ENCODE results near the gene CD207.
"Not testable (repeated sequence)": the region's sequence is repeated elsewhere in the genome, so short reads cannot be mapped to it uniquely, and the experiment has no call there.

CD207 gene

DNA sequence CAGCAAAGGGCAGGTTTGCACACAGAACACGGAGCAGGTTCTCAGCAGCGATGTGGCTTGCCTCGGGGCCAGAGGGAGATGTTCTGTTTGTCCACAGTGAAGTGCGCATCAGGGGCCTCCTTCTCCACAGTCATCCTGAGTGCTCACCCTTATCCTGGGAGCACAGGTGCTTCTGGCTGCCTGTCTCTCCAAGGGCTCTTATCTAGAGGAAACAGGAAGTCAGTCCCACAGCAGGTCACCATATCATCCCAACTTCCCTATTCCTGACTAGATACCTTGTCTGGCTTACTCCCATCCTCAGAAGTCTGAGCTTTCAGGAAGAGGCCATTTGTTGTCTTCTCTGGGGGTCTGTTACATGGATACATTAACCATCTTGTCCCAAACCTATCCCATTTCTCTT, at the start of gene CD207:
TSS of gene CD207 (minus strand) at position 174 of the 400 bp plus-strand sequence. CDS start at position 134, 40 bp downstream.
- DNase-seq (ENCODE audit: low read depth in 2 of 2): no peak

DNA sequence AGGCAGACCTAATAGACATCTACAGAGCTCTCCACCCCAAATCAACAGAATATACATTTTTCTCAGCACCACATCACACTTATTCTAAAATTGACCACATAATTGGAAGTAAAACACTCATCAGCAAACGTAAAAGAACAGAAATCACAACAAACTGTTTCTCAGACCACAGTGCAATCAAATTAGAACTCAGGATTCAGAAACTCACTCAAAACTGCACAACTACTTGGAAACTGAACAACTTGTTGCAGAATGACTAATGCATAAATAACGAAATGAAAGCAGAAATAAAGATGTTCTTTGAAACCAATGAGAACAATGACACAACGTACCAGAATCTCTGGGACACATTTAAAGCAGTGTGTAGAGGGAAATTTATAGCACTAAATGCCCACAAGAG, 42.9 kb upstream of the CD207 start:
- DNase-seq (ENCODE audit: low read depth in 2 of 2): not testable (repeated sequence)

DNA sequence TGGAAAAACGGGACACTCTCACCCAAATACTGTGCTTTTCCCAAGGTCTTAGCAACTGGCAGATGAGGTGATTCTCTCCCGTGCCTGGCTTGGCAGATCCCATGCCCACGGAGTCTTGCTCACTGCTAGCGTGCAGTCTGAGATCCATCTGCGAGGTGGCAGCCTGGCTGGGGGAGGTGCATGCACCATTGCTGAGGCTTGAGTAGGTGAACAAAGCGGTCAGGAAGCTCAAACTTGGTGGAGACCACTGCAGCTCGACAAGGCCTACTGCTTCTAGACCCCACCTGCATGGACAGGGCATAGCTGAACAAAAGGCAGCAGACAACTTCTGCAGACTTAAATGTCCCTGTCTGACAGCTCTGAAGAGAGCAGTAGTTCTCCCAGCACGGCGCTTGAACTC, 40.5 kb upstream of the CD207 start:
- not testable (repeated sequence) for DNase-seq (ENCODE audit: low read depth in 2 of 2)

DNA sequence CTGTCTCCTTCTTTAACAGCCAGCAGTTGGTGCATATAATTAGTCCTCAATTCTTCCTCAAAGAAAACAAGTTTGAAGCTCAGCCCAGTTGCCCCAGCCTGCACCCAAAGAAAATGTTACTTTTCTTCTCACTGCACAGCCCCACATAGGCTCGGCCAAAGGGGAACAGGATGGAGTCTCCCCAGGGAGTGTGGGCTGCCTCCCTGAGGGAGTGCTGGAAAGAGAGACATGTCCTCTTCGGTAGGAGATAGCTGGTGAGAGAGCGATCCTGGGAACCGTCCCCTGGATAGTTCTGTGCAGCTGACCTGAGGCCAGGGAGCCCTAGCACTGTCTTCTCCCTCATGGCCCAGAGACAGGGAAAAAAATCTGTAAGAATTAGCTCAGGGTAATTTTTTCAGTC, 37.9 kb upstream of the CD207 start:
- no peak for DNase-seq (ENCODE audit: low read depth in 2 of 2)

DNA sequence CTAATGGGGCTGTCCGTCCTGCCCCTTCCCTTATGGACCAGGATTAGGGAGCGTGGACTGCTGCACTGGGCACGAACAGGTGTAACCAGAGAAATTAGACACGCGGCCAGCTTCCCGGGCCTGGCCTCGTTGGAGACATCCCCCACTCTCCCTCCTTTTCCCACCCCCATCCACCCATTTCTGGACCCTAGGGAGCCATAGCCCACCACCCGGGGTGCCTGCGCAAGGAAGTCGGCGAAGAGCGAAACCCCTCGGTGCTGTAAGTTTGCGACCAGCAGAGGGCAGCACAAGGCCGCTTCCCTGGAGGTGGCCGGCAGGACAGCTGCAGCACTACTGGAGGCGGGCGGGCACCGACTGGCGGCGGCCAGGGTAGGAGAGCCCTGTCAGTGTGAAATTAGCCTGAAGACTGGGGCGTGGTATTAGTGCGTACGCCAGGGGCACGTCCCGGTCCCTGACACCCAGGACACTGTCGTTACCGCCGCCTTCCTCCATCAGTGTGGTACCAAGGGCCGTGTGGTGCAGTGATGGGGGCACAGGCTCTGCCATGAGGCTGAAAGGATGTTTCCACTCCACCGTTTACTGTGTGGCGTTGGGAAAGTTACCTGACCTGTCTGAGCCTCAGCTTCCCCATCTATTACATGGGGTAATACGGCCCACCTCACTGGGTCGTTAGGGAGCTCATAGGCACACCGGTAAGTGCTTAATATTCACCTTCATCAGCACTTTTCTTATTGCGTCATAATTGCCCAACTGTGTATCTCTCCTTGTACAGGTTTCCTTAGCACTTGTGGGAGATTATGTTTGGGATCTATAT, 36.0 kb upstream of the CD207 start:
- peak; percentile 67 to 78 for DNase-seq (ENCODE audit: low read depth in 2 of 2)

DNA sequence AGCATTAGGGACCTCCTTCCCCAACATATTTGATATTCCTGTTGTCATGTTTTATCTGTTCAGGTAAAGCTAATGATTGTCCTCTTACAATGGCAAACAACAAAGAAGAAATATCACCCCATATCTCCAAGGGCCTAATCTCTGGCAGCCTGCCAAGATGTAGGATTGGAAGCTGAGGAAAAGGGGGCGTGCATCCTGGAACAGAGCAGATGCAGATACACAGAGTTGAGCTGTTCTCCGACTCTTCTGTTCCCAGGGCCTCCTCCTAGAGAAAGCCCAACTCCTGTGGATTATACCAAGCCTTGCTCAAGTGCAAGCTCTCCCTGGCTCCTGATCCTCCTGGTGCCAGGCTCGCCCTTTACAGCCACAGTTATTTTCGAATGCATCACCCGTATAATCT, 35.2 kb upstream of the CD207 start:
- no peak for DNase-seq (ENCODE audit: low read depth in 2 of 2)

DNA sequence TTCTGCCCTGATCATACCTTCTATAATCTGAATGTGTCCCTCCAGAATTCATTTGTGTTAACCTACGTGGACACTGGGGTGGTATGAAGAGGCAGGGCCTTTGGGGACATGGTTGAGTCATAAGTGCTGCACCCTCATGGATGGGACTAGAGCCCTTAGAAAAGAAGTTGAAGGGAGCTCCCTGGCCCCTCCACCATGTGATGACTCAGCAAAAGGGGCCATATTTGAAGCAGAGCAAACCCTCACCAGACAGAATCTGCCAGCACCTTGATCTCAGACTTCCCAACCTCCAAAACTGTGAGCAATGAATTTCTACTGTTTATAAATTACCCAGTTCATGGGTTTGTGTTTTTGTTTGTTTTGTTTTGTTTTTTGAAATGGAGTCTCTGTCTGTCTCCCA, 33.4 kb upstream of the CD207 start:
- DNase-seq (ENCODE audit: low read depth in 2 of 2): no peak

DNA sequence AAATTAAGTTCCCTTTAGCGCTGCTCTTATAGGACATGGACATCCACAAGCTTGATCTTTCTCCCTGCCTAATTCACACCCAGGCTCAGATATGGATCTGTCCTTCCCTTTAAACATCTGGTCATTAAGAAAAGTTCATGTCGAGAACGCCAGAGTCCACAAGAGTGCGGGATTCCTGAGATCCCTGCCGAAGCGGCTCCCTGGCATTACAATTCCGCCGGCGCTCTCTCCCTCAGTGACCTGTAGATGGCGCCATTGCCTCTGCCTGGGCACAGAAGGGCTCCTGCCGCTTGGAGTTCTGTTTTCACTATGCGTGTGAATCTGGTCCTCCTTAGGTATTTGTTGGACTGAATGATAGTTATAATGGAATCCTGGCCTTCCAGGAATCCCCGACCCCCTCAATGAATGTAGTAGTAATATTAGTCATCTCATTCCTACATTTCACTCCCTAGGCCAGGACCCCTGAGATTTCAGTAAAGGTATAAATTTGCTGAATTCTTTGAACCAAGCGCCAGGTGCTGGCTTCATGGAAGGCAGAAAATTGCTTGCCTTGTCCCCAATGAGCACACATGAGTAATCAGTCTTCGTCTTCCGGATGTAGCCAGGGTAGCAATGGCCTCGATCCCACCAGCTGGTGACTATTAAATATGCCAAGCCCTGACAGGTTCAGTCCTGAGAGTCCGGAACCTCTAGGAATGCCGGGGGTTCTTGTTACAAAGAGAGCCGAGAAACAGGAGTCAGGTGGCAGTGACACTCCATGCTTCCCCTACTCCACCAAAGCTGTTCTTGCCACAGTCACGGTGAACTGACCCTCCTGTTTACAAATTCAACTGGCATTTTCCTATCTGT, 26.4 kb upstream of the CD207 start:
- DNase-seq (ENCODE audit: low read depth in 2 of 2): peak; percentile 38 to 67

DNA sequence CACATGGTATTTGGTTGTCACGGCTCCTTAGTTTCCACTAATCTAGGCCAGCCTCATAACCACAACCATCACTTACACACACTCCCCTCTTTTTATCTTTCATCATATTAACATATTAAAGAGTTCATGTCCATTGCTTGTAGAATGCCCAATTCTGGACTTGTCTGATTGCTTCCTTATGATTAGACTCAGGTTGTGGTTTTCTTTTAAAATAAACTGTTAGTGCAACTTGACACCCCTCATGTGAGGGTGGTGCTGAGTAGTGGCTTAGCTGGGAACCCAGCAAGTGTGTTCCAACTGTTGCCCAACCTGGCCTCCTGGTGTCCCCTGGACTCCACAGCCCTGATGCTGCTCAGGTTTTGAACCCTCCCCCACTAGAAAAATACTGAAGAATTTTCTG, 20.1 kb upstream of the CD207 start:
- no peak for DNase-seq (ENCODE audit: low read depth in 2 of 2)

DNA sequence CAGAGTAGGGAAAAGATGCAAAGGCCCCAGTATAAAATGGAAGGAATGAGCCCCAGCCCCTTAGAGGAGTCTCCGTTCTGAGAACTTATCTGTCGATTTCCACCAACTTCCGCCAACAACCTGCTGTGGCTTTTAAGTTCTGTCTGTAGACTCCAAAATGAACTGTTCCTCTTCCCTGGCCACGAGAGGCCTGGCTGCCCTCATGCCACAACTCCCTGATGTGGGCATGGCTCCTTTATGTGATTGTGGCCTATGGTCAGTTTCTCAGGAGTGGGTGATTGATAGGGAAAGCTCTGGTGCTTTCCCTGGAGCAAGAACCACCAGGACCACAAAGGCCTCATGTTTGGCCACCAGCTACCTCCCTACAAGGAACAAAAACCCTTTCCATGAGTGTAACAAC, 18.8 kb upstream of the CD207 start:
- no peak for DNase-seq (ENCODE audit: low read depth in 2 of 2)

DNA sequence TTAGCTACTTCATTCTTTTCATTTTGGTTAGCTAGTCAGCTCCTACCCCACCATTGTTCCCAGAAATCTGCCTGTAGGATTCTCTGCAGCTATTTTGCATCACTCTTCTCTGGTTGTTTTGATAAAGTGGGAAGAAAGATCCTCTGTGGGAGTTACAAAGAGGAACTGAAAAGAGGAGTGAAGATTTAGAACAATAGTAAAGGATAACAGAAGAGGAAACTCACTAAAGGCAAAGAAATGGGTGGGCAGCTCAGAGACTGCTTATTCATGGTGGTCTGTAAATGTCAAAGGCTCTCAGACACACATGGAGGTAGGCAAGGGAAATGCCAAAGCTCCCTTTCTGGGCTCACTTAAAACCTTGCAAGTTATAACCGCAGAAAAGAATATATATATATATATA, 17.2 kb upstream of the CD207 start:
- no peak for DNase-seq (ENCODE audit: low read depth in 2 of 2)

DNA sequence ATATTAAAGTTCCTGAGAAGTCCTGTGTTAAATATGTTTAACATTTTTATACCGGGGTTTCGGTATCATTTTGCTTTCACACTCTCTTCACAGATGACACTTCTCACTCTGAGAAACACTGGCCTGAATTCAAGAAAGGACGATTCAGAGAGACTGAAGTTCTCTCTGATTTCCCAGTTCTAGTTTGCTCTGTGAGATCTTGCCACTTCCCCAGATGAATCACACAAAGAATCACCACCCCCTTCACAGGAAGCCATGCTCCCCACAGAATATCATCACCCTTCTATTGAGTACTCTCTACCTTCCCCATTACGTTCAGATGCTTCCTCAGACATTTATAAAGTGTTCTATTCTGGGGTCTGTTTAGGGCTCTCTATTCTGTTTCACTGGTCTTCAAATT, 16.1 kb upstream of the CD207 start:
- peak in 1 of 2 donors; percentile 15 for DNase-seq (ENCODE audit: low read depth in 2 of 2)

DNA sequence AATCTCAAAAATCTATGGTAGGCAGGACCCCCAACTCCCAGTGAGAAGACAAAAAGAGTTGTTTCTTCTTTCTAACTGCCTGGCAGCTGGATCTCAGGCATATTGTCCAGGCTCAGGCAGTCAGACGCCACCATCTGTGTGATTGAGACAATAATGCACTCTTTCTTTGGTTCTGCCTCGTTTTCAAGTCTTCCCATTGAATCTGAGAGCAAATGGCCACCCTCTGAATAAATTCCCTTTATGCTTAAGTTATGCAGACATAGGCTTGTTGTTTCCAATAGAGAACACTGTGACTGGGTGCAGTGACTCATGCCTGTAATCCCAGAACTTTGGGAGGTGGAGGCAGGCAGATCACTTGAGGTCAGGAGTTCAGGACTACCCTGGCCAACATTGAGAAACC, 15.3 kb upstream of the CD207 start:
- DNase-seq (ENCODE audit: low read depth in 2 of 2): no peak

DNA sequence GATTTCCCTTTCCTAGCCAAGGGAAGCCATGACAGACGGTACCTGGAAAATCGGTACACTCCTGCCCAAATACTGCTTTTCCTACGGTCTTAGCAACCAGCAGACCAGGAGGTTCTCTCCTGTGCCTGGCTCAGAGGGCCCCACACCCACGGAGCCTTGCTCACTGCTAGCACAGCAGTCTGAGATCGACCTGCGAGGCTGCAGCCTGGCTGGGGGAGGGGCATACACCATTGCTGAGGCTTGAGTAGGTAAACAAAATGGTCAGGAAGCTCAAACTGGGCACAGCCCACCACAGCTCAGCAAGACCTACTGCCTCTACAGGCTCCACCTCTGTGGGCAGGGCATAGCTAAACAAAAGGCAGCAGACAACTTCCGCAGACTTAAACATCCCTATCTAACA, 6.8 kb upstream of the CD207 start:
- no peak for DNase-seq (ENCODE audit: low read depth in 2 of 2)

DNA sequence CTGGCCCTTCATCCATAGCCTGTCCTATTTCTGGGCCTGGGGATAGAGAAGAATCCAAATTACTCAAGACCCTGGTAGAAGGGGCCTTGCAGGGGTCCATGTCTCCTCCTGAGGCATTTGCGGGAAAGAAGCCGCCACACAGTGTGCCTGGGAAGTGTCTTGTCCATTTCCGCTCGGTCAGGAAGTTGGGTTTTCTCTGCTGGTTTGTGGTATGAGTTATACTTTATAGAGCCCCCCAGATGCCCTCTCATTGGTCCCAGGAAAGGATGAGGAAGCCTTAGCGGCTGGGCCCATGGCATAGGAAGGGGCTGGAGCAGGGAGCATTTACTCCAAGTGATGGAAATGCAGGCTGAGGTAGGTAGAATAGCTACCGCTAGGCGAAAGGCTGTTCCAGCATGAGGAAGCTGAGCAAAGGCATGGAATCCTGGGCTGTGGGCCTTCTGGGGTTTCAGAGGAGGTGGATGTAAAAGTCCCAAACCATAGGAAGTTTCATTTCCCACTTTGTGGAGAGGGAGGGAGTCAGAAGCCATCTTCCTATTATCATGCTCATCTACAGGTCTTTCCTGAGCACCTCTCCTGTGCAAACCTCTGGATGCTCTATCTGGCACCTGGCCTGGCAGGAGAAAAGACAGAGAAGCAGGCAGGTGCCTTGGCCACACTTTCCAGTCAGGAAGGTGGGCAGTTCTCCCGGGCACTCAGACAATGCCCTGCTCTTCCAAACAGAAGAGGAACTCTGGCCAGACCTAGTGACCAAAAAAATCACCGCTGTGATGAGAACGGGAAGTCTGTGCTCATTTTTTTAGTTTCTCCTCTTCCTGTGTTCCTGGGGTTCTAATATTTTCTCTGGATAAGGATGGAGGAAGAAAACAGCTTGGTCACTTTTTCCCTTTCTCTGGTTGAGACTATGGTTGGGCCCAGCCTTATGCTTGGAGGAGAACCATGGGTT, 2.6 kb upstream of the CD207 start:
- DNase-seq (ENCODE audit: low read depth in 2 of 2): no peak

DNA sequence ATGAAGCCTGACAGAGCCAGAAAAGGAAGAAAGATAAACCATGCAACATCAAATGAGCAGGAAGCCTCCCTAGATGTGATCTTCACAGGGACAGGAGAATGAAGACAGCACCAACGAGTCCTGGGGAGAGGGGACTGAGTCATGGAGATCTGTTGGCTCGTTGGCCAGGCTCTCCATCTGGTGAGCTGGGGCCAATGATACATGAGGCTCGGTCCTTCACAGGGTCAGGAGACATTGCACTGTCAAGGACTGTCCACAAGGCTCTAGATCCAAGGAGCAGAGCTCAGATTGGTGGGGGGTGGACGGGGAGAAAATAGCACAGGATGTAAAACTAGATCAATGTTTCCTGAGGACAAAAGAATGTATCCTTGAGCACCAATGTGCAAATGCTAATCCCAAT, 735 bp downstream of the CD207 start:
- no peak for DNase-seq (ENCODE audit: low read depth in 2 of 2)

DNA sequence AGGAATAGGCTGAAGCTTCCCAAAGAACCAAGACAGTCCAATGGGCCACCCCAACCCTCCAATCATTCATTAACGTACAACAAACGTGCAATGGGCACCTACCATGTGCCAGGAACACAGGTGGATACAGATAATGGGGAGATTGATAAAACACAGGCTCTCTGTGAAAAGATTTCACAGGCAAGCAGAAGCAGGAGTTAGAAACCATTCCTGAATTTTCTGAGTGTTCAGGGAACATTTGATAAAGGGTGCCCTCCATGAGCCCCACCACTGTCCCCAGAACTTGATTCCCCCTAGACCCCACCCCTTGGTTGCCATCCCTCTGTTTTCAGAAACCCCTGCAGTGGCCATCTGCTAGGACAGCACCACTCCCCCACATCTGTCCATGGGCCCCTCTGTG, 1.5 kb downstream of the CD207 start:
- no peak for DNase-seq (ENCODE audit: low read depth in 2 of 2)

DNA sequence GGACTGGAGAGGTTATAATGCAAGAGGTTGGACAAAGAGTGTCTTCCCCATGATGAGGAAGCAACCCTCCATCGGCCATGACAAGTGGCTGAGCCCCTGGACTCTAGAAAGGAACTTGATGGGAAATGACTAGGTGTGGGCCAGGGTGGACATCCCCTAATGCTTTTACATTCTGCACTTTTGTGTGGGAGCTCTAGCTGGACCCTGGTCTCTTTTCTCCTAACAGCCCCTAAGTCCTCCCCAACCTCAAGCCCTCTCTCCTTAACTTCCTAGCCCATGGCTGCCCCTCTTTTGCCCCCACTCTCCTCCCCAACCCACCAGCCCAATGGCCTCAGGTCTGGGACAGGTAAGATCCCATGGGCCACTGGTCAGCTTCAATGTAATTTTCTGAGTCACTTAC, 2.4 kb downstream of the CD207 start:
- no peak for DNase-seq (ENCODE audit: low read depth in 2 of 2)

DNA sequence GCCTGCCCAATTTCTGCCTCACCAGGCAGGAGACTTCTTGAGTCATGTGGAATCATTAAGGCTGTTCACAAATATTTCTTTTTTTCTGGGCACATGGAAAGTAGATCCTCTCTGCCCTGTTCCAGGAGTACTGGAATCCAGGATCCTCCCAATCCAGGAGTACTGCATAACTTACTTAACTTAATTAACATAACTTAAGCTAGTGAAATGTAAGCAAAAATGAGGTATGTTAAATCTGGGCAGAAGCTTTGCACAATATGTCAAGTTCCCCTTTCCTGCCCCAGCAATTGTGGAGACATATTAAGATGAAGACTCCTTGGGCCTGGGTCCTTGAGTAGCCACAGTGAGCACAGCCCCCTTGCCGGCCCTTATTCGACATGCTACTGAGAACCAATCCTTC, 3.2 kb downstream of the CD207 start:
- DNase-seq (ENCODE audit: low read depth in 2 of 2): no peak

DNA sequence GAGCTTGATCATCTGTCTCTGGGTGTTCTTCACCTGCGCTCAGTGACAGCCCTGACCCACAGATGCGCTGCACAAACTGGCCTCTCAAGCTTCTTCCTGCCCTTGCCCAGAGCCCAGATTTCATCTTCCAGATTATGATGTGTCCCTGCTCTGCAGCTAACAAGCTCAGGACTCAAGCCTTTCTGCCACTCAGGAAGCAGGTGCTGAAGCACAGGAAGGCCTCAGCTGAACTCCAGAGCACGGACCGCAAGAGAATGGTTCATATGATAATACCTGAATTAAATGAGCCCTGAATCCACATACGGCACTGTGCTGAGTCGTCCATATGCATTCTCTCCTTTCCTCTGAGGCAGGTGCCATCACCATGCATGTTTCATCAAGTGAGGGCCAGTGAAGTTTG, 3.8 kb downstream of the CD207 start:
- no peak for DNase-seq (ENCODE audit: low read depth in 2 of 2)

DNA sequence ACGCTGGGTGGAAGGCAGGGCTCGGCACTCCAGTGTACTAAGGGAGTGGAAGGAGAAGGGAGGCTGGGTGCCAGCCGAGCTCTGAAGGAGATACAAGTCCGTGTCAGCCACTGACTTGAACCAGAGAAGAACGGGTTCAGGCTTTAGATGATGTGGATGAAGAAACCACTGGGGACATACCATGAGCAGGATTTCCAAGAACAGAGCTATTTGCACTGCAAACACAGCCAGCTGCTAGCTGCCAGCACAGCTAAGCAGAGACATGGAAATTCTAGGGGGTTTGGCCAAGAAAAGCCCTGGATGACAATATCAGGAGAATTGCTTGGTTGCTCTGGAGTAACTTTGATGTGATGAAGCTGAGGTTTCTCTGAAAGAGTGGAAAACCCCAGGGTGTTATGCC, 5.2 kb downstream of the CD207 start:
- DNase-seq (ENCODE audit: low read depth in 2 of 2): no peak

DNA sequence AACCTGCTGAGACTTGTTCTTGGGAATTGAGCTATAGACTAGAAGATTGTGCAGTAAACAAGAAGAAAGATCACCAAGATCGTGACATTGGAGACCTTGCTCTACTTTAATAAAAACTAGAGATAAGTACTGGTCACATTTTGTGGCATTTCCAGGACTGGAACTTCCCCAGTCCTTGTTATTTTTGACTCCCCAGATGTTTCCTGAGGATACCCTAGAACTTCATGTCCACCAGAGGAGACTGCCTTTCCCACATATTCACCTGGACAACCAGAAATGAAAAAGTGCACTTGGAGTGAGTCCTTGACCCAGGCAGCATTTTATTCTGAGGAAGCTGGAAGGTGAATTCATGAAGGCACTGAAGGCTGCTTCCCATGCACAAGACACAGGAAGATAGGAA, 5.7 kb downstream of the CD207 start:
- DNase-seq (ENCODE audit: low read depth in 2 of 2): no peak
